Effector memory CD4-positive, alpha-beta T cell (primary cell): ENCODE data around the gene STAT1.

Experiments used
- DNase-seq, 3 donors: peaks; one replicate each; pipeline ENCODE4 v3.0.0-alpha.2; 2020
- H3K27ac ChIP-seq: 2 replicates; pipeline ENCODE4 v1.7.0; 2013; ENCODE audit warnings: mild to moderate bottlenecking, low read length, moderate library complexity; ENCODE audit not compliant: insufficient read depth, poor library complexity, severe bottlenecking
- H3K27me3 ChIP-seq: replicated peaks from 2 replicates; pipeline ENCODE4 v1.7.0; 2013; ENCODE audit warnings: mild to moderate bottlenecking, low read length; ENCODE audit not compliant: insufficient read depth, control insufficient read depth, poor library complexity, severe bottlenecking
- H3K36me3 ChIP-seq: 2 replicates; pipeline ENCODE4 v1.7.0; 2013; ENCODE audit warnings: mild to moderate bottlenecking, low read length, moderate library complexity; ENCODE audit not compliant: control insufficient read depth, insufficient read depth
- H3K4me1 ChIP-seq: 2 replicates; pipeline ENCODE4 v1.7.0; 2013; ENCODE audit warnings: low read length, mild to moderate bottlenecking; ENCODE audit not compliant: control insufficient read depth, insufficient read depth, poor library complexity, severe bottlenecking
- H3K4me3 ChIP-seq: 2 replicates; pipeline ENCODE4 v1.7.0; 2013; ENCODE audit warnings: low read length, low read depth, mild to moderate bottlenecking; ENCODE audit not compliant: insufficient read depth, poor library complexity, severe bottlenecking
- H3K9me3 ChIP-seq: 2 replicates; pipeline ENCODE4 v1.7.0; 2013; ENCODE audit warnings: mild to moderate bottlenecking, low read length, moderate library complexity; ENCODE audit not compliant: control insufficient read depth

Gene STAT1

DNA sequence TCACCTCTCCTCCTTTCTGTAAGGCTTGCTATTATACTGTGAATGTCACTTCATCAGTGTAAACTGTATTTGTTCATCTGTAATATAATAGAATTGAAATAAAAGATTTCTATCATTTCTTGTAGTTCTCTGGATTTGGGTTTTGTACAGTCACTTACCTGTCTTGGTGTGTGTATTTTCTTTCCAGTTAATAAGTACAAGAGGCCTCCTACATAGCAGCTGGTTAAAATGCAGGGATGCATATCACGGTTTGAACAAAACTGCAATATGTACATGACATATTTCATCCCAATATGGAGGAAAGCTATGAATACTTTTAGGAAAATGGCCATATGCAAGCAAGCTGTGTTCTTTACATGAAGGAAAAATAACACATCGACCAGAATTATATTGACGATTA is 5.4 kb upstream of the STAT1 start:
- H3K36me3 ChIP-seq = no peaks in the 10 kb centered on the region
- peaks cover 56% of the 10 kb centered on the region for H3K4me1 ChIP-seq
- H3K27me3 ChIP-seq = no peaks in the 10 kb centered on the region
- DNase-seq = no peak
- H3K27ac ChIP-seq = peak overlapping the region; percentile 77
- no peak overlapping the region for H3K4me3 ChIP-seq
- no peaks in the 10 kb centered on the region for H3K9me3 ChIP-seq

DNA sequence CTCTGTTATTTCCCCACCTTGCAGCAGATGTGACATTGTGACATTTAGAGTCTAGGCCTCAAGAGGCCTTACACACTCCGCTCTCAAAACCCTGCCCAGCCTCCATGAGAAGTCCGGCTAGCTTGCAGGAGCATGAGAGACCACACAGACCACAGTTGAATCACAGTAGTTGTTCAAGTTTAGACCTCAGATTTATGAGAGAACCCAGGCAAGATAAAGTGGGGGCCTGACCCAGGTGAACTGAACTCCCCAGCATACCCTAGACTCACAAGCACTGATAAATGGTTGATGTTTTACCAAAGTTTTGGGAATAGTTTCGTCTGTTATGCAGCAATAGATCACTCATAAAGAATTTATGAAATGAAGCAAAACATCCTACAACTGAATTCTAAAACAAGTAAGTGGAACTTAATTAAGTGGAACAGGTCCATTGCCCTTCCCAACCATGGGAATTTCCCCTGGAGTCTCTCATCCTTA is 4.7 kb upstream of the STAT1 start:
- Histone ChIP-seq H3K27ac (peak overlapping the region; percentile 77), H3K27me3 (no peaks in the 10 kb centered on the region), H3K4me1 (peaks cover 56% of the 10 kb centered on the region), H3K36me3 (no peaks in the 10 kb centered on the region), H3K4me3 (no peak overlapping the region), H3K9me3 (no peaks in the 10 kb centered on the region)
- DNase-seq = no peak

DNA sequence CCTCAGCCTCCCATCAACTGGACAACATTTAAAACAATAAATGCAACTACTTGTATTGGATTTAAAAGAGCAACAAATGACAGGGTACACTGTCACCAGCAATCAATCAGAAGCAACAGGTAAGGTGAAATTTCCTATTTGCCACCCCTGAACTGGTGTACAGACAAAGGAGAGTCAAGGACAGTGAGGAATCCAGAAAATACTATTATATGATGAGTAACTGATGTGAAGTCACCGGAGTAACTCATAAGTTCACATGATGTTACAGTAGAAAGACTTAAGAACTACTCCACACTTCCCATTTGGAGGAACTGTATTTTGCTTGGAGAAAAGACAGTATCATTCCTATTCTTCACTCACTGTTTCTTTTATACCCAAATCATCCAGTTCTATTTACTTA is 4.1 kb upstream of the STAT1 start:
- Histone ChIP-seq H3K4me3 (no peak overlapping the region), H3K4me1 (peaks cover 50% of the 10 kb centered on the region), H3K27ac (peak overlapping the region; percentile 4), H3K36me3 (no peaks in the 10 kb centered on the region), H3K9me3 (no peaks in the 10 kb centered on the region), H3K27me3 (no peaks in the 10 kb centered on the region)
- no peak for DNase-seq

DNA sequence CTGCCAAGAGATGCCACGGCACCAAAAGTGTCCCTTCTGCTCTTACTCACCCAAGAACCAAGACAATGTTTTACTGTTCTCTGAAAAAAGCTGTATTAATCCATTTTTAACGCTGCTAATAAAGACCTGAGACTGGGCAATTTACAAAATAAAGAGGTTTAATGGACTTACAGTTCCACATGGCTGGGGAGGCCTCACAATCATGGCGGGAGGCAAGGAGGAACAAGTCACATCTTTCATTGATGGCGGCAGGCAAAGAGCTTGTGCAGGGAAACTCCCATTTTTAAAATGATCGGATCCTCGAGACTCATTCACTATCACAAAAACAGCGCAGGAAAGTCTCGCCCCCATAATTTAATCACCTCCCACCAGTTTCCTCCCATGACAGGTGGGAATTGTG is 1.9 kb upstream of the STAT1 start:
- H3K4me1 ChIP-seq = peaks cover 40% of the 10 kb centered on the region
- peak overlapping the region; percentile 91 for H3K27ac ChIP-seq
- H3K9me3 ChIP-seq = no peaks in the 10 kb centered on the region
- no peak for DNase-seq
- H3K4me3 ChIP-seq = no peak overlapping the region
- no peaks in the 10 kb centered on the region for H3K36me3 ChIP-seq
- no peaks in the 10 kb centered on the region for H3K27me3 ChIP-seq

DNA sequence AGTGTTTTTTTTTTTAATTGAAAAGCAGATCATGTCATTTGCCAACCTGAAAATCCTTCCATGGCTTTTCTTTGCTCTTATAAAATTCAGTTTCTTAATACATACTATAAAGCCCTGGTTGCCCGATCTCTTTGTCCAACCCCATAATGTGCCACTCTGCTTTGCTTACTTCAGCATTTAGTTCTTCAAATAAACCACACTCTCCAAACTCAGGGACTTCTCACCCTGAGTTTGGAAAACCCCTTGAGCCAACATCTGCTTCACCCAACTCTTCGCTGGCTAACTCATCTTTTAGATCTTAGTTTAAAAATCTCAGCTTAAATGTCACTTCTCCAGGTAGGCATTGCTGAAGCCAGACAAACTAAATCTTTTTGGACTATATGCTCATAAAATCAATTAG is 1.3 kb upstream of the STAT1 start:
- Histone ChIP-seq H3K4me1 (peaks cover 42% of the 10 kb centered on the region), H3K27ac (peak overlapping the region; percentile 91), H3K27me3 (no peaks in the 10 kb centered on the region), H3K4me3 (no peak overlapping the region), H3K9me3 (no peaks in the 10 kb centered on the region), H3K36me3 (peaks cover under 1% of the 10 kb centered on the region)
- DNase-seq = no peak

DNA sequence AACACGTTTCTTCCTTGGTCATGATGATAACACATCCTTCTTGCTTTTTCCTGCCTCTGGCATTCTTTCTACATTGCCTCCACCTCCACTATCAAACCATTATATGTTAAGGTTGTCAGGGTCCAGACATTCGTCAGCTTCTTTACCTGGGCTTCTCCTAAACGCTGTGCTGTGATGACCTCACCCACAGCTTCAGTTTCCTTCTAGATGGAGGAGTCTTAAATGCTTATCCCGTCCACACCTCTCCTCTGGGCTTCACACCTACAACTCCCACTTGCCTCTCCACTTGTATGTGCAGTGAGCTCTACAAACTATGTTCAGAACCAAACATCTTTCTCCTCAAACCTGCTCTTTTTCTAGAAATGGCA is 666 bp upstream of the STAT1 start:
- H3K36me3 ChIP-seq = peaks cover 7% of the 10 kb centered on the region
- H3K9me3 ChIP-seq = no peaks in the 10 kb centered on the region
- H3K4me1 ChIP-seq = peaks cover 42% of the 10 kb centered on the region
- H3K4me3 ChIP-seq = peak overlapping the region; percentile 100
- peak overlapping the region; percentile 91 for H3K27ac ChIP-seq
- no peaks in the 10 kb centered on the region for H3K27me3 ChIP-seq
- DNase-seq = no peak

DNA sequence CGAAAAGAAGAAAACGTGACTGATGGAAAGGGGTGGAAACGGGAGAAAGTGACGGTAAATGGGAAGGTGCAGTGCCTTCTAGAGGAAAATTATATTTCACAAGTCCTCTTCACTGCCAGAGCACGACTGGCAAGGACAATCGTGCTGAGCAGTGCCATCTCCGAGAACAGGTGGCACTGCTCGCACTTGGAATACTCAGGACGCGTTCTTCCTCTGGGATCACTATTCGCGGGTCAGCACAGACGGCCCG is 364 bp downstream of the STAT1 start:
- peaks cover 12% of the 10 kb centered on the region for H3K36me3 ChIP-seq
- no peak for DNase-seq
- H3K27ac ChIP-seq = peak overlapping the region; percentile 91
- H3K27me3 ChIP-seq = no peaks in the 10 kb centered on the region
- H3K4me3 ChIP-seq = peak overlapping the region; percentile 100
- no peaks in the 10 kb centered on the region for H3K9me3 ChIP-seq
- peaks cover 35% of the 10 kb centered on the region for H3K4me1 ChIP-seq

DNA sequence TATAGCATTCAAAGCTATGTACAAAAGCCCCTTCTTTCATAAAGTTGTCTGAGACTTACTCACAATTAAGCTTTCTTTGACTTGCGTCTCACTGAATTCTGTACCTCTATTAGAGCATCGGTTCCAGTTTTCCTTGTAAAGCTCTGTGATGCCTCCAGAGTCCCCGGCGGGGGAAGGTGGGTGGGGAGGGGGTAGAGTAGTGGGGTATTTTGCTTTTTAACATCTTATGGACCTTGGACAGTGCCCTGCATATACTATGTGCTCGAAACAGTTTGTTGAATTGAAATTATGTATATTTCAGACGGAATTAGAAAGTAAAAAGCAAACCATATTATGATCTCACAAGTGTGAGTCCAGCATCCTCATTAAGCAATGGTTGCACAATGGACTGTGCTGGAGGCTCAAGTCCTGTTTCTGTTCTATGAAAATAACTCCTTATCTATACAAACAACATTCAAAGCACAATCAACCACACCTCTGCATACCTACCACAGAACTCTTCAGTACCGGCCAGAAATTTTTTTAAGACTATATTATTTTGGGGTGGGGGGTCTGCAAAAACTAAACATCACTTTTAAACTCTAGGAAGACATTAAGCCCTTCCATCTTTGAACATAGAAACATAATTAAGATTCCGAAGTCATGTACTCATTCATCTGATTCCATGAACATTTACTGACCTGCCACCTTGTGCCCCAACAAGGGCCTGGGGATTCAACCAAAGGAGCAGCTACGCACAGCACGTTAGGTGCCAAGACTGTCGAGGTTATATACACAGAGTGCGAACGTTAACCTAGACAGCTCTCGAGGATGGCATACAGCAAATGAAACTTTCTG is 908 bp downstream of the STAT1 start:
- Histone ChIP-seq H3K4me1 (peaks cover 39% of the 10 kb centered on the region), H3K9me3 (no peaks in the 10 kb centered on the region), H3K4me3 (peak overlapping the region; percentile 100), H3K27ac (peak overlapping the region; percentile 91), H3K36me3 (peaks cover 18% of the 10 kb centered on the region), H3K27me3 (no peaks in the 10 kb centered on the region)
- DNase-seq = no peak

DNA sequence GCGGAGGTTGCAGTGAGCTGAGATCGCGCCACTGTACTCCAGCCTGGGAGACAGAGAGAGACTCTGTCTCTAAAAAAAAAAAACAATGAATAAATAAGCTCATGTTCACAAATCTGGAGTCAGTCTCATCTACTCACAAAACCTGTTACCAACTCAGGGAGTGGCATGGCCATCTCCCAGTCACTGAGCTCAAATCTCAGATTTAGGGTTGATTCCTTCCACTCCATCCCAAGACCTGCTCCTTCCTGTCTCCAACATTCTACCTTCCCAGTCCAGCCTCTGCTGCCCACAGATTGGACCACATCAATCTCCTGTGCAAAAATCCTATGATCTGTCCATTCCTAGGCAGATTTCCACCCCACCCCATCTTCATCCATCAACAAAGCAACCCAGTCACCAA is 1.6 kb downstream of the STAT1 start:
- Histone ChIP-seq H3K27me3 (no peaks in the 10 kb centered on the region), H3K4me3 (peak overlapping the region; percentile 100), H3K27ac (peak overlapping the region; percentile 91), H3K36me3 (peaks cover 23% of the 10 kb centered on the region), H3K4me1 (peaks cover 39% of the 10 kb centered on the region), H3K9me3 (no peaks in the 10 kb centered on the region)
- DNase-seq = no peak

DNA sequence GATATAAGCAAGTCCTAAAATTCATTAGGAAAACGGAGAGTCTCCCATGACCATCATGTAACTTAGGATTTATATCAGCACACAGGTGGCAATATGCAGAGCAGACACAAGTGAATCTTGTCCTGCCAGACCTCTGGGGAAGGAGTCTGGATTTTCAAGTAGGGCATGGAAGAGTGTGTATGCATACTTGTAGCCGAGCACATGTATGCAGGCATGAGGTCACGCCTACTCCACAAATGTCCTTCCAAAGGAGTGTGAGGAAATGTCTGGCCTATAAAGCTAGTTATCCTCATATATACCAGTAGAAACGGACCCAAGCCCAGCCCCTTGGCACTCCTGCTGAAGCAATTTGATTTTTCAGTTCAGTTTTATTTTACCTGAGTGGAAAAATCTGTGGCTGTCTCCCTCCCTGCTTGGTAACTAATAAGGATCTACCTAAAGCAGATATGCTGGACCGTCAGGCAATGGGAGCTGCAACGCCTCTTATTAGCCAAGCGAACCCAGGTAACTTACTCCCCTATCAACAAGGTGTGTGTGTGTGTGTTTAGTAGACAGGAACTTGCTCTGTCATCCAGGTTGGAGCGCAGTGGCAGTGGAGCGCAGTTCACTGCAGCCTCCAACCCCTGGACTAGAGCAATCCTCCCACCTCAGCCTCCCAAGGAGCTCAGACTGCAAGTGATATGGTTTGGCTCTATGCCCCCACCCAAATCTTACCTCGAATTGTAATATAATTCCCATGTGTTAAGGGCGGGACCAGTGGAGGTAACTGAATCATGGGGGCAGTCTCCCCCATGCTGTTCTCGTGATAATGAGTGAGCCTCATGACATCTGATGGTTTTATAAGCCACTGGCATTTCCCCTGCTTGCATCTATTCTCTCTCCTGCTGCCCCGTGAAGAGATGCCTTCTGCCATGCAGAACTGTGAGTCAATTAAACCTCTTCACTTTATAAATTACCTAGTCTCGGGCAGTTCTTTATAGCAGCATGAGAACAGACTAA is 2.8 kb downstream of the STAT1 start:
- Histone ChIP-seq H3K4me3 (peak overlapping the region; percentile 100), H3K9me3 (no peaks in the 10 kb centered on the region), H3K27ac (peak overlapping the region; percentile 7), H3K27me3 (no peaks in the 10 kb centered on the region), H3K4me1 (peaks cover 39% of the 10 kb centered on the region), H3K36me3 (peaks cover 35% of the 10 kb centered on the region)
- no peak for DNase-seq
